ENCODE measurements around the gene TGOLN2. TPM values are rescaled to one million over a fixed set of nuclear protein-coding genes. Genes with fewer than 3 reads are reported as not detected.
"Not testable (repeated sequence)": the region's sequence is repeated elsewhere in the genome, so short reads cannot be mapped to it uniquely, and the experiment has no call there.

Gene TGOLN2
- total RNA-seq = 10 to 100 TPM; 74.9 to 77.2 TPM

DNA sequence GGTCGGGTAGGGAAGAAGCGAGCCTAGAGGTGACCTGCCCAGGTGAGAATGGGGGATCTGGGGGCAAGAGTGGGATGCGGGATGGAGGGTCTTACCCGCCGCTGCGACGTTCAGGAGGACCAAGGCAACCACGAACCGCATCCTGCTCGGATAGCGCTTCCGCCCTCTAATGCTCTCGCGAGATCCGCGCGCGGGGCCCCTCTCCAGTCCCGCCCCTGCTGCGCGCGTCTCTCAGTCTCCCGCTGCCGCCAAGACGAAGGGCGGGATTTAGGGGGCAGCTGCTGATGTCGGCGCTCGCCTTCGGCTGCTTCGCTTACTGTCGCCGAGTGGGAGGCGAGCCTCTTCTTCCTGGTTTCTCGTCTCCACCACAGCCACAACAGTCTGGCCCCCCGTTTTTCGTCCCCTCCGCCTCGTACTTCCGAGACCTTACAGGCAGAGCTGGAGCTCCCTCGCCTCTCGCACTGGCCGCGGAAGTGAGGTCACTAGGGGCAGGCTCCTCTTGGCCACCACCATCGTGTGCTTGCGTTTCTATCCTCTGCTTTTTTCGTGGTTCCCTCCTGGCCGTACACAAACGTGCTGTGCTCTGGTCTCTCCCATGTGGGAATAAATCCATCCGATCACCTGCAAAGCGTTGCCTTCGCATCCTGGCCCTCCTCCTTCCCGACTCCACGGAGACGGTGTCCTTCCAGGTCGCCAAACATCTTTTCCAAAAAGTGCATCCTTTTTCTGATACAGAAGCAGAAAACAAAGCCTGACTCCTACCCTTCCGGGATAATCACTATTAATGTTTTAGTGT is at the start of gene TGOLN2:
TSS of gene TGOLN2 (minus strand) at position 168 of the 796 bp plus-strand sequence. CDS start at position 141, 27 bp downstream.
- H3K4me1 Mint-ChIP-seq = peaks cover 28% of the 10 kb centered on the region
- H3K9me3 Mint-ChIP-seq = no peaks in the 10 kb centered on the region
- H3K27me3 Mint-ChIP-seq = no peaks in the 10 kb centered on the region
- peaks cover 49% of the 10 kb centered on the region for H3K36me3 Mint-ChIP-seq
- peak; percentile 95 for DNase-seq
- peak within 1 kb of the TSS; percentile 99 for H3K27ac Mint-ChIP-seq
- H3K4me3 Mint-ChIP-seq = peak within 1 kb of the TSS; percentile 94

DNA sequence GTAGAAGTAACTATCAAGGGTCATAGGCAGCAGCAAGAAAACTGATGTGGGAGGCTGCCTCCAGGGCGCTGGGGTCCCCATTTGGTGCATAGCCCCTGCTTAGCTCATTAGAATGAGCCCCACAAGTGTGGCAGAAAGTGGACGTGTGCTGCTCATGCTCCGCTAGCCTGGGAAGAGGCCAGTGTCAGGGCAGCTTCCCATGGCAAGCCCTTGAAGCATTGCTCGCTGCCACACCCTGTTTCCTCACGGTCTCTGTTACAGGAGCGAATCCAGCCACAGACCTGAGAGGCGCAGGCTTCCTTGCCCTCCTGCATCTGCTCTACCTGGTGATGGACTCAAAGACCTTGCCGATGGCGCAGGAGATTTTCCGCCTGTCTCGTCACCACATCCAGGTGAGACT is 49.3 kb upstream of the TGOLN2 start:
- no peaks in the 10 kb centered on the region for H3K9me3 Mint-ChIP-seq
- H3K4me1 Mint-ChIP-seq = no peaks in the 10 kb centered on the region
- H3K27me3 Mint-ChIP-seq = no peaks in the 10 kb centered on the region
- no peak overlapping the region for H3K27ac Mint-ChIP-seq
- no peak overlapping the region for H3K4me3 Mint-ChIP-seq
- no peak for DNase-seq
- peaks cover 42% of the 10 kb centered on the region for H3K36me3 Mint-ChIP-seq

DNA sequence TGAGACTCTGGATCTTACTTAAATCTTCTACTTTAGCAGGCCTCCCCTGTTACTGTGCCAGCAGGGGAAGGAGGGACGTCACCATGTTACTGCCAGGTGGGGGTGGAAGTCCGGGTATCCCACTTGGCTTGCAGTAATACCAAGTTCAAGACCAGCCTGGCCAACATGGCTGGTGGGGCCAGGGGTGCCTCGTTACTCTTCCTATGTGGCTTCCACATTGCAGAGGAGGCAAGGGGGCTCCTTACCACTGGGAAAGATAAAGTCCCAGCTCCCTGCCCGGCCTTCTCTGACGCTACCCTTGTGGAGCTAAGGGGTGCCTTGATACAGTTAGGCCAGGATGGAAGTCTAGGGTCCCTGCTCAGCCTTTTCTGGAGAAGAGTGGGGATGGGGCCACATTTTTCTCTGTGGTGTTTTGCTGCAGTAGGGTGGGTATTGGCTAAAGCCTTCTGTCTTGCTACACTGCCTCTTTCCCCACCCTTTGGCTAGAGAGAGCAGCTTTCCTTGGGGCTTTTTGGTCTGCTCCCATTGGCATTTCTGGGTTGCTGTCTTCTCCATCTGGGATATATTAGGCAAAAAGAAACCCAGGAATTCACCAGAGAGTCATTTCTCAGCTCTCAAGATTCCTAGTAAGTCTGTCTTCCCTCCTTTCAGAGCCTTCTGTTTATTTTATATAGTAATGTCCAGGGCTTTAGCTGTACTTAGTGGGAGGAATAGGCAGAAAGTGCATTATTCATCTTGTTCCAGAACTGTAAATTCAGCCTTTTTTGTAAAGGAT is 48.7 kb upstream of the TGOLN2 start:
- Mint-ChIP-seq H3K4me1 (no peaks in the 10 kb centered on the region), H3K36me3 (peaks cover 40% of the 10 kb centered on the region), H3K27me3 (no peaks in the 10 kb centered on the region), H3K27ac (no peak overlapping the region), H3K9me3 (no peaks in the 10 kb centered on the region), H3K4me3 (no peak overlapping the region)
- DNase-seq = no peak

DNA sequence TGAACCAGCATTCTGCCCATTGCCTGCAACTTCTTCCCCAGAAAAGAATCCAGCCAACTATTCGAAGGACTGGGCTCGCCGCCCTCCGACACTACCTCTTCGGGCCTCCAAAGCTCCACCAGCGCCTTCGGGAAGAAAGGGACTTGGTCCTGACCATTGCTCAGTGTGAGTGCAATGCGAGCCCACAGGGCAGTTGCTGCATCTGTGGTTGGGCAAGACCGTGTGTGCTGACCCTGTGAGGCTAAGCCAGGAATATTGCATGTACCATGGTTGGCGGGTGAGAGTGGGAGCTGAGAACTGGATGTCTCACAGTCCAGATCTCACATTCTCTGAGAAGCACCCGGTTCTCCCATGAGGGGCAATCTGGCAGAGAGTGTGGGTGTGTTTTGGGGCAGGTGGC is 43.3 kb upstream of the TGOLN2 start:
- H3K27ac Mint-ChIP-seq = no peak overlapping the region
- H3K36me3 Mint-ChIP-seq = peaks cover 8% of the 10 kb centered on the region
- no peaks in the 10 kb centered on the region for H3K9me3 Mint-ChIP-seq
- H3K27me3 Mint-ChIP-seq = no peaks in the 10 kb centered on the region
- H3K4me1 Mint-ChIP-seq = no peaks in the 10 kb centered on the region
- no peak overlapping the region for H3K4me3 Mint-ChIP-seq
- no peak for DNase-seq

DNA sequence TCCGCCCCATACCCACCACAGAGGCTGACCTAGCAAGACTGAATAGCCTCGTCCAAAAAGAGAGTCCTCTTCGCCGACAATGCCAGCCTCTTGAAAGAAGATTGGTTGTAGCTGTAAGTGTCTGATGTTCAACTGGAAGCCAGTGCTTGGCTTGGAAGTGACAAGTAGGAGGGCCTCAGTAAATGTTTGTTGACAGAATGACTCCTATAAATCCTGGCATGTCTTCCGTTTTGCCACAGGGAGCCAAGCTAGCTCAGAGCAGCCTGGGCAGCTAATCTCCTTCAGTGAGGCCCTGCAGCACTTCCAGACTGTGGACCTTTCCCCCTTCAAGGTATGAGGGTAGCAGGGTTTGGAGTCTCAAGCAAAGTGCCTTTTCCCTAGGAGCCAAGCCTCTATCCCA is 41.7 kb upstream of the TGOLN2 start:
- H3K27me3 Mint-ChIP-seq = no peaks in the 10 kb centered on the region
- H3K36me3 Mint-ChIP-seq = peaks cover 3% of the 10 kb centered on the region
- no peak for DNase-seq

DNA sequence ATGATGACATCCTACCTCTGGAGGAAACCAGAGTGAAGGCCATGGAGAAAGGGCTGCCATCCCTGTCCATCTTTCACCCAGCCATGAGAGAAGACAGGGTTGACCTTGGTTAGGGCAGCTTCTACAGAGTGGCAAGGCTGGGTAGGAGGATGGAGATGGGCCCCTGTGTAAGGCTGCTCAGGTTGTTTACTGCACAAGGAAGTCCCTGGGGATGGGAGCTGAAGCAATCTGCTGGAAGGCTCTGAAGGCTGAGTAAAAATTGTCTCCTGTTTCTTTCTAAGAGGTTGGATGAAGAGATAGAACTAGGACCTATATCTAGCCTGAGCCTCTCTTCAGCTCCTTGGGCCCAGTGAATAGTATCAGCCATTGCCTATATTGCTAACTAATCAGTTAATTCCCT is 41.1 kb upstream of the TGOLN2 start:
- Mint-ChIP-seq H3K27me3 (no peaks in the 10 kb centered on the region), H3K27ac (no peak overlapping the region), H3K9me3 (no peaks in the 10 kb centered on the region), H3K4me1 (no peaks in the 10 kb centered on the region), H3K4me3 (no peak overlapping the region), H3K36me3 (peaks cover 3% of the 10 kb centered on the region)
- no peak for DNase-seq

More for the DNA sequence above, 41.7 kb upstream of the TGOLN2 start:
- no peak overlapping the region for H3K27ac Mint-ChIP-seq
- no peaks in the 10 kb centered on the region for H3K9me3 Mint-ChIP-seq
- no peak overlapping the region for H3K4me3 Mint-ChIP-seq
- no peaks in the 10 kb centered on the region for H3K4me1 Mint-ChIP-seq

DNA sequence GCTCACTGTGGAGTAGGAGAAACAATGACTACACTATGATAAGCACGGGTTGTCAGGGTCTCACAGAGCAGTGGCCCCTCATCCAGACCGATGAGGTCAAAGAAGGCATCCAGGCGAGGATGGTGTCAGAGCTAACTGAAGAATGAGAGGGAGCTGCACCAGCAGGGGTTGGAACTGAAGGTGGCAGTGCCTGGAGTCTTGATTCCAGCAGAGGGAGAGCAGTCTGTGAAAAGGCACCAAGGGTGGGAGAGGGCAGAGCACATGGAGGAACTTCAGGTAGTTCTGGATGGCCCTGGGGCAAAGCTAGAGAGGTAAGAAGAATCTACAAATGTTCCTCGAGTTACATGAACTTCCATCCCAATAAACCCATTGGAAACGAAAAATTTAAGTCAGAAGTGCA is 39.4 kb upstream of the TGOLN2 start:
- Mint-ChIP-seq H3K27me3 (no peaks in the 10 kb centered on the region), H3K4me1 (no peaks in the 10 kb centered on the region), H3K36me3 (peaks cover 8% of the 10 kb centered on the region), H3K27ac (no peak overlapping the region), H3K9me3 (no peaks in the 10 kb centered on the region), H3K4me3 (no peak overlapping the region)
- no peak for DNase-seq

DNA sequence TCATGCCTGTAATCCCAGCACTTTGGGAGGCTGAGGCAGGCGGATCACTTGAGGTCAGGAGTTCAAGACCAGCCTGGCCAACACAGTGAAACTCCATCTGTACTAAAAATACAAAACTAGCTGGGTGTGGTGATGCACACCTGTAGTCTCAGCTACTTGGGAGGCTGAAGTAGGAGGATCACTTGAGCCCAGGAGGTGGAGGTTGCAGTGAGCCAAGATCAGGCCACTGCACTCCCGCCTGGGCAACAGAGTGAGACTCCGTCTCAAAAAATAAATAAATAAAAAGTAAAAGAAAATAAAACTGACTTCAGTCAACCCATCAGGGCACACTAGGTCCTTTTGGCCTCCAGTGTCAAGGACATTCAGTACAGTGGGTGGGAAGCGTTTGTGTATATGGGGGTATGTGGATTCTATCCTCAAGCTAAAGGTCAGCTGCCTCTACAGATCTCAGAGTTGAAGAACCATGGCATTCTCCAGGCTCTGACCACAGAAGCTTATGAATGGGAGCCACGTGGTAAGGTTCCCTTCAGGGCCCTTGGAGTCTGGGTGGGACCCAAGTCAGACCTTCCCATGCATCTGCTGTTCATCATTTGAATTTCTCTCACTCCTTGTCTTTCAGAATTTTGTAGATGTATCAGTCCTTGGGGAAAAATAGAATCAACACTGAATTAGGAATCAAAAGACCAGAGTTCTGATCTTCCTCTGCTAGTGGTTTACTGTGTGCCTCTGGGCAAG is 35.0 kb upstream of the TGOLN2 start:
- H3K4me1 Mint-ChIP-seq, H3K4me3 Mint-ChIP-seq, H3K27me3 Mint-ChIP-seq, H3K9me3 Mint-ChIP-seq, H3K27ac Mint-ChIP-seq, DNase-seq: not testable (repeated sequence)
- H3K36me3 Mint-ChIP-seq = peaks cover 16% of the 10 kb centered on the region

DNA sequence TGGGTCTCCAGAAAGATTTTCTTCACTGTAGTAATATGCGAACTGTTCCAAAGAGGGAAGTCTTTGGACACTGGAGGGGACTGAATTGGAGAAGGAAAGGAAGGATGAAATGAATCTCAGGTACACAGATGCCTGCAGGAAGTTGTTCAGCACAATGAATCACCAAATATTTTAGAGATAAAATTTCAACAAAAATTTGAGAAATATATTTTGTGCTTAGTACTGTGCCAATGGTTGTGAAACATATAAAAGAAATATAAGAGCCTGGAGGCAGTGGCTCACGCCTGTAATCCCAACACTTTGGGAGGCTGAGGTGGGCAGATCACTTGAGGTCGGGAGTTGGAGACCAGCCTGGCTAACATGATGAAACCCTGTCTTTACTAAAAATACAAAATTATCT is 29.9 kb upstream of the TGOLN2 start:
- H3K36me3 Mint-ChIP-seq = peaks cover 12% of the 10 kb centered on the region
- no peak overlapping the region for H3K27ac Mint-ChIP-seq
- H3K27me3 Mint-ChIP-seq = no peaks in the 10 kb centered on the region
- peaks cover 30% of the 10 kb centered on the region for H3K4me1 Mint-ChIP-seq
- H3K4me3 Mint-ChIP-seq = no peak overlapping the region
- no peak for DNase-seq
- no peaks in the 10 kb centered on the region for H3K9me3 Mint-ChIP-seq

DNA sequence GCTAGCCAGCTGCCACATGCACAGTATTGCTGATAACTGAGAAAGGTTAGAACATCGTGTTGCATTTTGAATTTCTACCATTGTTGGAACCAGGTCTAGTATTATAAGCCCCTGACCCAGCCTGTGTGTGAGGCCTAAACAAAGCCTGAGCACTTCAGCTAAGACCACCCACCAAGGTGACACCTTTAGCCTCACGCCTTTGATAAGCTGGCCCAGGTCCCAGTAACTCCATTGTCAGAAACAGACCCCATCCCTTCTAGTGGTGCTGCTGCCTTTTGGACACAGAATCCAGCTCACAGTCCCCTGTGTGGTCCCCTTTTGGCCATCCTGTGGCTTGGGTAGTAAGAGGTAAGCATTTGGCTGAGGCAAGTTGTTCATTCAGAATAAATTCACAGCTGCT is 28.4 kb upstream of the TGOLN2 start:
- H3K4me1 Mint-ChIP-seq = peaks cover 32% of the 10 kb centered on the region
- H3K9me3 Mint-ChIP-seq = no peaks in the 10 kb centered on the region
- no peak for DNase-seq
- H3K4me3 Mint-ChIP-seq = no peak overlapping the region
- no peaks in the 10 kb centered on the region for H3K27me3 Mint-ChIP-seq
- H3K36me3 Mint-ChIP-seq = peaks cover 9% of the 10 kb centered on the region
- no peak overlapping the region for H3K27ac Mint-ChIP-seq

DNA sequence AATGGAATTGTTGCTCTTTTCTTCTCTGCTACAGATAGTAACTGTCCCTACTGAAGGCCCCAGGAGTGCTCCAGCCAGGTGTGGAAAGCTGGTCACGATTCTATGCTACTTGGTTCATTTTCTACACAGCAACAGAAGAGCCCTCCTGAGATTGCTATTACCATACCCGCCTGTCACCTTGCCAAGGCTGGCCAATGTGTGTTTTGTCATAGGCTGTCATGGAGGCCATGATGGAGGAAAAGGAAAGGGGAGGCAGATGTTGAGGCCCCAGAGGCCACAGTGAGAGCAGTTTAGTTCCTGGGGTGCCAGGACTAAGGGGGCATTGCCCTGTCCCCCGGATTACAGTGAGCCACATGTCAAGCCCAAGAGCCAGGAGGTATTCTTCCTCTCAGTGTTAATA is 27.7 kb upstream of the TGOLN2 start:
- no peak for DNase-seq

DNA sequence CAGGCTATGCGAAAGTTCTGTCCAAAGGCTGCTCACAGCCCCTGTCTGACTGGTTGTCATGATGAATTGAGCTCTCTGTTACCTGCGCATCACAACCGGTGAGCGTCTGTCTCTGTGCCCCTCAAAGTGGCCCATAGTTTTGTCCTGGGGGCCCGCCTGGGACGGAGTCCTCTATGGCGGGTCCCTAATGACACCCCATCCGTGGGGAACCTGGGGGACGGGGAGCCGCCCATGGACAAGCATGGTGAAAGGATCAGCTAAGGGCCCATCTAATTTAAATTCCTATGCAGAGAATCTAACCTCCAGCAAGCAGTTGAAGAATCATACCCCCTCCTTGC is 27.3 kb upstream of the TGOLN2 start:
- H3K27ac Mint-ChIP-seq = peak overlapping the region; percentile 95
- H3K36me3 Mint-ChIP-seq = peaks cover 11% of the 10 kb centered on the region
- no peaks in the 10 kb centered on the region for H3K27me3 Mint-ChIP-seq
- H3K4me3 Mint-ChIP-seq = peak overlapping the region; percentile 96
- no peak for DNase-seq
- no peaks in the 10 kb centered on the region for H3K9me3 Mint-ChIP-seq
- H3K4me1 Mint-ChIP-seq = peaks cover 32% of the 10 kb centered on the region

More for the DNA sequence above, 27.7 kb upstream of the TGOLN2 start:
- H3K27me3 Mint-ChIP-seq = no peaks in the 10 kb centered on the region
- H3K4me1 Mint-ChIP-seq = peaks cover 32% of the 10 kb centered on the region
- H3K9me3 Mint-ChIP-seq = no peaks in the 10 kb centered on the region
- peak overlapping the region; percentile 96 for H3K4me3 Mint-ChIP-seq
- no peak overlapping the region for H3K27ac Mint-ChIP-seq
- peaks cover 9% of the 10 kb centered on the region for H3K36me3 Mint-ChIP-seq

DNA sequence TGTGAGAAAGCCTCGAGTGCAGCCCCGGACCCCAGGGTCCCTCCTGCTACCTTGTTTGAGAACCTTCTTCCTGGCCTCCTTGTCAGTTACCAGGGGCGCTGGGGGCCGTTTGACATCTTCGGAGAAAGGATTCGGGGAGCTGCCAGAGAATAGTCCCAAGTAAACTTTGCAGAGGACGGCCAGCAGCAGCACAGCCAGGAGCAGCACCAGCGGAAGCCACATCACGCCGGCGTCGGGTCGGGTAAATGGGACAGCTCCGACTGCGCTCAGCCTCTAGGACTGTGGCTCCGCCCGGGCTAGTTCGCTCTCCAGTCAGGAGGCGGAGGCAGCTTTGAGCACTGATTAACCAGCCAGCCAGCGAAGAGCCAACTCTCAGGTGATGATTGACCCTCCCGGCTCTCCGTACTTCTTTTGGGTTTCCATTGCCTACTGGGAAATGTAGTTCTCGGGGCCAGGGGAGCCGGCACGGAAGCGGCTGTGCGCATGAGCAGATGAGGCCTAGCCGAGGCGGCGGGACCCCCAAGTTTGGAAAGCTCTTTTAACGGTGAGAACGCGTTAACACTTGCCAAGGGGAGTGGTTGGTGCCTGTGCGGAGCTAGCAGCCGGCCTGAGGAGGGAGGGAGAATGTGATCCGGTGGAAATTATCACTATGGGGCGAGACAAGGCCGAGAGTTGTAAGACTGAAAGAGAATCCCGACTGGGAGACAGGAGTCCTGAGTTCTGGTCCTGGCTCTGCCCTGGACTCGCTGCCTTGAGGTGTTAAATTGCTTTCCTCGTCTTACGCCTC is 26.7 kb upstream of the TGOLN2 start, which contains the start of the genes ELMOD3 and RETSAT:
TSS of gene ELMOD3 (plus strand) at position 484 of the 787 bp plus-strand sequence. CDS start 2,430 bp downstream, outside the sequence.
TSS of gene RETSAT (minus strand) at position 243 of the 787 bp plus-strand sequence. CDS start at position 222, 21 bp downstream.
- Mint-ChIP-seq H3K36me3 (peaks cover 14% of the 10 kb centered on the region), H3K4me3 (peak within 1 kb of the TSS; percentile 96), H3K27ac (peak within 1 kb of the TSS; percentile 95), H3K4me1 (peaks cover 32% of the 10 kb centered on the region), H3K27me3 (no peaks in the 10 kb centered on the region), H3K9me3 (no peaks in the 10 kb centered on the region)
- peak; percentile 97 for DNase-seq

DNA sequence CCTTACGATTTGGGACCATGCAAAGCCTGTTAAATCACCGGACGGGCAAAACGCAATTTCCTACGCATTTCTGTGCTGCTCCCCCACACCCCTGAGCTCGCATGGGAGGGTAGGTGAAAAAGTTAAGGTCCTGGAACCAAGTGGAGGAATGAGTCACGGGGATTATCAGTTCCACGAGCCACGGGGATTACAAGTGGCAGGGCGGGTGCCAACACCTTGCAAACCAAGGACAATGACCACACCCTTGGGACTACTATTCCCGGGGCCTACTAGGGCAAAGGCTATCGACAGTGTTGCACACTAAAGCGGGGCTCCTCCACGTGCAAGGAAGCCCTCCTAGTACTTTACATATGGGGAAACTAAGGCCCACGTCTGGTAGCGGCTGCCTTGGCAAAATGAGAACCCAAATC is 26.1 kb upstream of the TGOLN2 start:
- peak; percentile 11 for DNase-seq
- H3K27me3 Mint-ChIP-seq = no peaks in the 10 kb centered on the region
- peaks cover 31% of the 10 kb centered on the region for H3K4me1 Mint-ChIP-seq
- no peaks in the 10 kb centered on the region for H3K9me3 Mint-ChIP-seq
- H3K36me3 Mint-ChIP-seq = peaks cover 13% of the 10 kb centered on the region
- peak overlapping the region; percentile 96 for H3K4me3 Mint-ChIP-seq
- peak overlapping the region; percentile 95 for H3K27ac Mint-ChIP-seq
